HG03354 (cell line): ENCODE data around the gene ZNF283.
"Not testable (repeated sequence)": the region's sequence is repeated elsewhere in the genome, so short reads cannot be mapped to it uniquely, and the experiment has no call there.

Experiments
- ATAC-seq: cut with Tn5 transposase; IDR thresholded peaks from one replicate; pipeline ENCODE4 v1.9.1; 2021; ENCODE audit warnings: mild to moderate bottlenecking; ENCODE audit not compliant: unreplicated experiment, poor library complexity, severe bottlenecking

ZNF283 gene

DNA sequence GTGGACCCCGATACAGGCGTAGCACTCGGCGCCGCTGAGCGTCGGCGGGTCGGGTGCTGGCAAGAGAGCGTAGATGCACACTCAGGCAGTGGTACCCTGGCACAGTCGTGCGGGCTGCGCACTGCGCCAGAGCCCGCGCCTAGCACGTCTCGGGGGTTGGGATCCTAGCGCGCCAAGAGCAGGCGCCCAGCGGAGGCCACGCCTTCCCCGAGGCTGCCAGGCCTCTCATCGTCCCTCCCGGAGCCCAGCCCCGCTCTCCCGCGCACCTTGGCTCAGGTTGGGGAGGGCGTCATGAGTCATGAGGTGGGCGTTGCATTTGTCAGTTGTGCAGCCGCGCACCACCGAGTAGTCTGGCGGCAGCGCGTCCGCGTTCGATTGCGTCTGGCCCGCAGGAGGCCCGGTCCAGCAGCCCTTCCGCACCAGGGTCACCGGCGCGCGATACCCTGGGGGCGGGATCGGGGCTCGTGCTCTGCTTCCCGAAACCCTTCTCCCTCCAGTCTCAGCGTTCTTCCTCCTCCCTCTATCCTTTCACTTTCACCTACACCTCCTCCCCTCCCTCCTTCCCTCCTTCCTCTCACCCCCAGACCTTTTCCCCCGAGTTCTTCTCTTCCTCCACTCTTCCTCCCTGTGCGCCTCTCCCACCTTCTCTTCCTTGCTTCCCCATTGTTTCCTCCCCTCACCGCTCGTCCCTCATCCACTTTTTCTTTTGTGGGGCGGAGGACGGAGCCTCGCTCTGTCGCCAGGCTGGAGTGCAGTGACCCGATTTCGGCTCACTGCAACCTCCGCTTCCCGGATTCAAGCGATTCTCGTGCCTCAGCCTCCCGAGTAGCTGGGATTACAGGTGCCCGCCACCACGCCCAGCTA is 28.3 kb upstream of the ZNF283 start:
- ATAC-seq, result no peak

DNA sequence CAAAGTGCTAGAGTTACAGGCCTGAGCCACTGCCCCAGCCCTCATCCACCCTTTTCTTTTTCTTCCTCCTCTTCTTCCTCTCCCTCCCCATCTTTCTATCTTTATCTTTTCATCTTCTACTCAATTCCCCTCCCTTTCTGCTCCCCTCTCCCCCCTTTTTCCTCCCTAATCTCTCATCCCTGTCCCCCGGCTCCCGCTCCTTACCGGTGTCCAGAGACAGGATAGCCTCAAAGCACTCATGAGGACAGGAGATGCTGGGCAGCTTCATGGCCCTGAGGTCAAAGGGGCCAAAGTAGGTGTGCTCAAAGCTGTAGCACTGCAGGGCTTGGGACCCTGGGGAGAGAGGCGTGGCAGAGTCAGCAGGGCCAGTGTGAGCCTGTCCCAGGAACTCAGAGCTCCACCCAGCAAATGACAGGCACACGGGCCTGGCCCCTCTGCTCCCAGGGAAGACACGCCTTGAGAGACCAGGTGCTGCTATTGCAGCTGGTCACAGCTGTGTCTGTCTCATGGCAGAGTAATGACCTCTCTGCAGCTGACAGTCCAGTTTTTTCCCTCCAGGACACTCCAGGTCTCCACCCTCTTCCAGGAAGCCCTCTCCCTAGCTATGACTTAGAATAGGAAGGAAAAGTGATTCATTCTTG is 27.5 kb upstream of the ZNF283 start:
- ATAC-seq, result no peak

DNA sequence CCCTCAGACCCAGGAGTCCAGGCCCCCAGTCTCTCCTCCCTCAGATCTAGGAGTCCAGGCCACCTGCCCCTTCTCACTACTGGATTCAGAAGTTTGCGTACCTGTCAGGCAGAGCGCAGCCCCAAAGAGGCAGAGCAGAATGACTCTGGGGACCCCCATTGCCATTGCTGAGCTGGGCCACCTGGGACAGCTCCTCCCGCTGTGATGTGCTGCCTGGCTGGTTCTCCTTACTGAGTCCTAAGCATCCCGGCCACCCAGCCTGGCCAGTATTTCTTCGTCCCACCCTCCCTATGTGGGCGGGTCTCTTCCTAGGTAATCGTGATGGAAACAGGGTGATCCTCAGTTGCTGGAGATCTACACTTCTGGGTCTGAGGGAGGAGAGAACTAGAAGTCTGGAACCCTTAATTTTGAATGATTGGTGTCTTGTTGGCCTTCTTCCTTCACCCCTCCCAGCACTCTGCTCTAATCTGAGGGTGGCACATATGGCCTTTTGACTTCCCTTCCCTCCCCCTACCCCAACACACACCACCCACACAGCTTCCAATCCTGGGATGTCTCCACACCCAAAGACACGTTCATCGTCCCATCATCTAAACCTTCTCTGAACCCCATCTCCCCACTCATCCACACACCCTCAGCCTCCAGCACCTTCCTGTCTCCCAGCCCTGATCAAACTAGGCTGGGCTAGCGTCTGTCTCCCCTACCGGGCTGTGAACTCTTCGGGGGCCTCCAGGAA is 24.7 kb upstream of the ZNF283 start, which contains the start of gene LYPD5:
Gene LYPD5, minus strand, starts transcription at position 232 of the 736 bp plus-strand sequence. Its CDS starts 67 bp downstream, at position 165.
- no peak for ATAC-seq

DNA sequence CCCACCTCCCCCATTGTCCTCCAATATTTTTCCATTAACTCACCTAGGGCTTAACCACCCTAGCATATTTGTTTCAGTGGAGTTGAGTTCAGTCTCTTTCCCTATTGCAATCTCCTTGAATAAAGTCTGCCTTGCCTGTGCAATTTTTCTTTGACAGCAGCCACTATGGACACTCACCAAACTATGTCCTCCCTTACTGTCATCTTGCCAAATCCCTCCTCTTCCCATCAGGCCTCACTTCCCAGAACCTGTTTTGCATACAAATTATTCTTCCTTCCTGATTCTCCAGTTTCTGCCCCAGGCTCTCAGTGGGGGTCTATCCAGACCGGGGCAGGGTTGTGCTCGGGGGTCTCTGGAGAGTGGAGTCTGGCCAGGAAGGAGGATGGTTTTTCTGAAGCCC is 22.7 kb upstream of the ZNF283 start:
- no peak for ATAC-seq

DNA sequence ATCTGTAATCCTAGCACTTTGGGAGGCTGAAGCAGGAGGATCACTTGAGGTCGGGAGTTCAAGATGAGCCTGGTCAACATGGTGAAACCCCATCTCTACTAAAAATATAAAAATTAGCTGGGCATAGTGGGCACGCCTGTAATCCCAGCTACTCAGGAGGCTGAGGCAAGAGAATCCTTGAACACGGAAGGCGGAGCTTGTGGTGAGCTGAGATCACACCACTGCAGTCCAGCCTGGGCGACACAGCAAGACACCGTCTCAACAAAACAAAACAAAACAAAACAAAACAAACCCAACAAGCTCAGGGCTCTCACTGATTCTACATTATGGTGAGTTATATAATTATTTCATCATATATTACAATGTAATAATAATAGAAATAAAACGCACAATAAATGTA is 20.7 kb upstream of the ZNF283 start:
- ATAC-seq, result not testable (repeated sequence)

DNA sequence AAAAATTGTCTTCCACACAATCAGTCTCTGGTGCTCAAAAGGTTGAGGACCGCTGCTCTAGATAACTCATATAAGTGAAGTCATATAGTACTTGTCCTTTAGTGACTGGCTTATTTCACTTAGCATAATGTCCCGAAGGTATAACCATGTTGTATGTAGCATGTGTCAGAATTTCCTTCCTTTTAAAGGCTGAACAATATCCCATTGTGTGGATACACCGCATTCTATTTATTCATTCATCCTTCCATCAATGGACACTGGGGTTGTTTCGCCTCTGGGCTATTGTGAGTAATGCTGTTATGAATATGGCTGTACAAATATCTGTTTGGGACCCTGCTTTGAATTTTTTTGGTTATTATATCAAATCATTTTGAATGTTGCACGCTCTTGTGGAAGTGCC is 20.3 kb upstream of the ZNF283 start:
- ATAC-seq, result no peak

DNA sequence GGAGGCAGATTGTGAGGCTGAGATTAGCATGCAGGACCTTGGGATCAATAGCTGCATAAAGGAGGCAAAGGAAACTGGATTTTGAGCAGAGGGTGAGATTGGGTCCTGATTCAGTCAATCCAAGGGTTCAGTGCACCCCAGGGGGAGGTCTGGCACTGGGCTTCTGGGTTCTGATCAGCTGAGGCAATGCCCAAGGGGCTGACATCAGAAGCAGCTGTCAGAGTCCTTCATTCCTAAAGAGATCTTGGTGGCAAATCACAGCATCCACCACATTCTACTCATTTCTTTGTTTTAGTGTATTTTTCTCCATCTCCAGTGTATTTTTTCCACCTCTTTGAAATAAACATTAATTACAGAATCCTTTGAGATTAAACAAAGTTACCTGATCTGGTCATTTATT is 19.5 kb upstream of the ZNF283 start:
- no peak for ATAC-seq

DNA sequence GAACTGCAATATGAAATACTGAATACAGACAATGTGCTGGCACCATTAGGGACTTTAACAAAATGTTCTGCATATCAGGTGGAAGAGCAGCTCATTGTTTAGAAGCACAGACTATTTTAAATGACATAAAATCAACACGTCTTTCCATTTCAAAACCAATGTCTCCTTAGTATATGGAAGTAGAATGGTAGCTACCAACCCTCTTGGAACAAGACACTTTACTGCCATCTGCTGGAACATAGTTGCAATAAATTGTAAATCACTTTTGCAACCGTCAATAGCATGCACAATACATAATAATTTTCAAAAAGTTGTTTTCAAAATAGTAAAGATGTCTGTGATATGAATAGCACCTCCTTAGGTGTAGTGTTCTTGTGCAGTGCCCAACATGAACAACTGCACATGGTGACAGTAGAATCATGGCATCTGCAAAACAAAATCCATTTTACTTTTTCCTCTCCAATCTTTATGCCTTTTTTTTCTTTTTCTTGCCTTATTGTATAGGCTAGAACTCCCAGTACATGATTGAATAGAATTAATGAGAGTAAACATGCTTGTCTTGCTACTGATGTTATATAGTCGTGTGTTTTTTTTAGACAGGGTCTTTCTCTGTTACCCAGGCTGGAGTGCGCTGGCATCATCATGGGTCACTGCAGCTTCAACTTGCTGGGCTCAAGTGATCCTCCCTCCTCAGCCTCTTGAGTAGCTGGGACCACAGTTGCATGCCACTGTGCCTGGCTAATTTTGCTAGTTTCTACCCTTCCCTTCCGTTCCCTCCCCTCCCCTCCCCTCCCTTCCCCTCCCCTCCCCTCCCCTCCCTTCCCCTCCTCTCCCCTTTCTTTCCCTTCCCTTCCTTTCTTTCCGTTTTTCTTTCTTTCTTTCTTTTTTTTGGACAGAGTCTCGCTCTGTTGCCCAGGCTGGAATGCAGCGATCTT is 17.1 kb upstream of the ZNF283 start:
- no peak for ATAC-seq

DNA sequence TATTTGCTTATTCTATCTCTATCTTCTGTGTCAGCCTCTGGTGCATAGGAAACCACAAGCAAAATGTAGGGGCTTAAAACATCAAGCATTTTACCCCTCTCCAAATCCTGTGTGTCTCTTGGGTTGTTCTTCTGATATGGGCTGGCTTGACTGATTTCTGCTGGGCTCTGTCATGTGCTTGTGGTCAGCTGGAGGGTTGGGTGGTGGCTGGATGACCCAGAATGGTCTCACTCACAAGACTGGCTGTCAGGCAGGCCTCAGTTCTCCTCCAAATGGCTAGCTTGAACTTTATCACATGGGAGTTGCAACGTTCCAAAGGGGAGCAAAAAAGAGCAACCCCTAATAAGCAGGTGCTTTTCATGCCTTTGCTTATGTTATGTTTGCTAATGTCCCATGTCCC is 15.3 kb upstream of the ZNF283 start:
- no peak for ATAC-seq

DNA sequence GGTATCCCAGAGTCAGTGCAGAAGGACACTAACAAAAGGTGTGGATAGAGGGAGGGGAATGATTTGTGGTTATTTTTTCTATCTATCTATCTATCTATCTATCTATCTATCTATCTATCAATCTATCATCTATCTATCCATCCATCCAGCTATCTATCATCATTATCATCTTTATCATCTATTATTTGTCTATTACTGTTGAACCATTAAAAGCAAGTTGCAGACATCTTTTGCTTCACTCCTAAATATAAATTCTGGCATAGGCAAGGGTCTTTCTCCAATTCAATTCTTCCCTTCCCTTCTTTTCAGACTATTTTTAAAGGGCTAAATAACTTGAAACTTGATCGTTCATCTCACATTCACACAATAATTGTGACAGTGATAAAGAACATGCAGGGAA is 14.9 kb upstream of the ZNF283 start:
- ATAC-seq, result no peak

DNA sequence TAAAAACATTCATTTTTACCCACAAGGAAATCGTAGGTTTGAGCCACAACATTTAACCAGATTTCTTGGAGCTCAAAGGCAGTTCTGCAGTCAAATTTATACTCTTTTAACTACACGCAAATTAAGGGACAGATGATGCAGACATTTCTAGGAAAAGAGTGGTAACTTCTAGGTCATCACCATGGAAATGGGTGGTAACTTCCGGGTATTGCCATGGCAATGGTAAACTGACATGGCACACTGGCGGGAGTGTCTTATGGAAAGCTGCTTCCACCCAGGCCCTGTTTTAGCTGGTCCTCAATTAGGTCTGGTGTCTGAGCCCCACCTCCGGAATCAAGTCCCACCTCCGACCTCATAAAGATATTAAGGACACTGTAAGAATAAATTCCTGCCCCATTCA is 14.4 kb upstream of the ZNF283 start:
- no peak for ATAC-seq

DNA sequence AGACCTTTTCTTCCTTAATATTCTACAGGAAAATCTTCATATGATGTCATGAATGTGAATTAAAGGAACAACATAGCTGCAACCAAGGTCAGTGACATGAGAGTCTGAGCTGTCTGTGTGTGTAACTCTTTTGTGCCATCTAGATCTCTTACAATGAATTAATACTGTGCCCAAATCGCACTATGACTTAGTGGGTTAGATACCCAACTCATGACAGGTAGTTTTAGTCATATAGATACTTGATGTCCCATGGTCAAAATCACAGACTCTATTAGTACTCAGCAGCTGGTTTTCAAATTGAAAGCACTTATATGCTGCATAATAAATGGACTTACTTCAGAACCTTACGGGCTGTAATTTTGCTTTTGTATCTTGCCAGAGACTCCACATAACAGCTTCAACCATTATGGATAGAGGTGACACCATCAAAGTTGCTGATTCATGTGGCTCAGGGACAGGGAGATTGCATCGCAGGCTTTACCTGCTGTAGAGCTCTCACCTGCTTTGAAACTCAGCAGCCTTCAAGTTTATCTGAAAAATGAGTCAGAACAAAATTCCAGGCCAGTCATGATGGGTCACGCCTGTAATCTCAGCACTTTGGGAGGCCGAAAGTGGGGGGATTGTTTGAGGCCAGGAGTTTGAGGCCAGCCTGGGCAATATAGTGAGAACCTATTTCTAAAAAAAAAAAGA is 12.3 kb upstream of the ZNF283 start:
- no peak for ATAC-seq

DNA sequence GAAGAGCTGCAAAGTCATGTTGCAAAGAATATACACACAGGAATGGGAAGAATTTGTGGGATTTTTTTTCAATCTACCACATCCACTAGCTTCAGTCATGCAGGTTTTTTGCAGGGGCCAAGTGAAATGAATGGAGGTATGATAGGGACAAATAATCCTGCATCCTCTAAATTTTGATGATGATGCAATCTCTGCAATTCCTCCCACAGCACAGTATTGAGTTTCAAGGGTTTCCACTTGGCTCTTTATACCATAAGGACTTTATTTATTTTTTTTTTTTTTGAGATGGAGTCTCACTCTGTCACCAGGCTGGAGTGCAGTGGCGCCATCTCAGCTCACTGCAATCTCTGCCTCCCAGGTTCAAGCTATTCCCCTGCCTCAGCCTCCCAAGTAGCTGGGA is 9.7 kb upstream of the ZNF283 start:
- ATAC-seq, result not testable (repeated sequence)

DNA sequence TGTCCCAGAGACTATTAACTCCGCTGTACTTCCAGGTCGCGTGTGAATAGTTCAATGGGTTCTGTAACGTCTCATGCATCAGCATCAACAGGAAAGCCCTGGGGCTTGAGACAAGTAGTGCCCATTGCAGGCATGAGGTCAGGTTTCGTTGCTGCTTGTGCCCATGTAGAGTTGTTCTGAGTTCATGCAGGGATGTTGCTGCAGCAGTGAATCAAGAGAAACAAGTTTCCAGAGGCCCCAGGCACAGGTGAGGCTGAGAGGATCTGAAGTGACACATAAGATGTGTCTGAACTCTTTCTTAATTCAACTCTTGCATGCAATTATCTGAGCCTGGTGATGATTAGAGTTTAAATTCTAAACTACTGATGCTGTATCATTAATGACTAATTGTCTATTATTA is 8.6 kb upstream of the ZNF283 start:
- no peak for ATAC-seq

DNA sequence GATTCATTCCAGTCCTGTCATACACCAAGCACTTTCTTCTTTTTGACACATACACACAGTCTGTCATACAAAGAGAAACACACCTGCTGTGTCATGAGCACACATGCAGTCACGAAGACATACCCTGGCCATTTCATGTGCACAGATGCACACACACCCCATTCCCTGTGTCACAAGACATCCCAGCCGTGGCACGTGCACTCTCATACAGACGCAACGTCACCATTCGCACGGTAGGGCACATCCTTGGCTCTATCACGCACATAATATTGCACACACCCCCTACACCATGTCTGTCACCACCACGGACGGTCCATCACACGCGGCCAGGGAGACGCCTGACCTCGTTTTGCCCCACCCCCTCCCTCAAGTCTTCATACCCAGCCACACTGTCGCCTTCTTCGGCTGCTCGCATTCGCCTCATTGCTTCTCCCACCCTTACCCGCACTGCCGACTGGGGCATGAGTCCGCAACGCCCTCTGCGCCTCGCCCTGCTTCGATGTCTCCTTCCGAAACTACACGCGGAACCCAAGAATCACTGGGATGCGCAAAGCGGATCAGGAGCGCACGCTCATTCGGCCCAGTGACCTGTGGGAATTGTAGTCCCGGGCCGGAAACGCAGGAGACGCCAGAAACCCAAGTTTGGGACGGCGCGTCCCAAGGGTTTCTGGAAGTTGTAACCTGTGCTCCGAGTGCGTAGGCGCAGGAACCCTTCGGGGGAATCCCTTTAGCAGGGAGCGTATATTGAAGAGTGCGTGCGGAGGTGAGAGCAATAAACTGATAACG is 6.8 kb upstream of the ZNF283 start:
- no peak for ATAC-seq

DNA sequence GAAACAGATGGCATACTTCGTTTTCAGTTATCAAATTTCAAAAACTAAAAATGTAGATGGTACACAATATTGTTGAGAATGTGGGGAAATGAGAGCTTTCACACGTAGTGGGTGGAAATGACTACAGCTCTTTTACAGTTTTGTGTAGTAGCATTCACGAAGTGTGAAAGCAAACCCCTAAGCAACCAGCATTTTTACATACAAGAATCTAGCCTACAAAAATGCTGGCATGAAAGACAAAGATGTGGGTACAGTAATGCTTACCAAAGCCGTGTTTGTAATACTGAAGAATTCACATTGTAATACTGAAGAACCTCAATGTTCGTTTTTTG is 6.3 kb upstream of the ZNF283 start:
- ATAC-seq, result no peak

DNA sequence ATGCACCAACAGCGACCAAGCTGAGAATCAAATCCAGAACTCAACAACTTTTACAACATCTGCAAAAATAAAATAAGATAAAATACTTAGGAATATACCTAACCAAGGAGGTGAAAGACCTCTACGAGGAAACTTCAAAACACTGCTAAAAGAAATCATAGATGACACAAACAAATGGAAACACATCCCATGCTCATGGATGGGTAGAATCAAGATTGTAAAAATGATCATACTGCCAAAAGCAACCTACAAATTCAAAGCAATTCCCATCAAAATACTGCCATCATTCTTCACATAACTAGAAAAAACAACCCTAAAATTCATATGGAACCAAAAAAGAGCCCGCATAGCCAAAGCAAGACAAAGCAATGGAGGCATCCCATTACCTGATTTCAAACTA is 3.3 kb upstream of the ZNF283 start:
- not testable (repeated sequence) for ATAC-seq

DNA sequence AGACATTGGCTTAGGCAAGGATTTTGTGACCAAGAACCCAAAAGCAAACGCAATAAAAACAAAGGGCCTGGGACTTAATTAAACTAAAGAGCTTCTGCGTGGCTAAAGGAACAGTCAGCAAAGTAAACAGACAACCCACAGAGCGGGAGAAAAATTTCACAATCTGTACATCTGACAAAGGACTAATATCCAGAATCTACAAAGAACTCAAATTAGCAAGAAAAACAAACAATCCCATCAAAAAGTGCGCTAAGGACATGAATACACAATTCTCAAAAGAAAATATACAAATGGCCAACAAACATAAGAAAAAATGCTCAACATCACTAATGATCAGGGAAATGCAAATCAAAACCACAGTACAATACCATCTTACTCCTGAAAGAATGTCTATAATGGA is 2.5 kb upstream of the ZNF283 start:
- ATAC-seq, result not testable (repeated sequence)
